IMR-90 (cell line): ENCODE data around the gene ALKAL2. TPM values are rescaled to one million over a fixed set of nuclear protein-coding genes. Genes with fewer than 3 reads are reported as not detected.

Experiments used
- ATAC-seq: fragments of 200-7000 bp; cut with Tn5 transposase; 2 replicates; pipeline ENCODE4 v1.9.1; 2020; ENCODE audit warnings: low read depth, mild to moderate bottlenecking, moderate library complexity
- BruUV-seq: library from RNA; stranded (reverse); fragments of 400-500 nt; replicated peaks from 2 replicates; lab custom pipeline; 2021; lab: Mats Ljungman, UMichigan
- CTCF ChIA-PET: fragments of 300-600 bp; formaldehyde crosslinking; extraction: SDS; loops from one replicate; lab custom pipeline; 2021; ENCODE audit warnings: antibody characterized with exemption; lab: Yijun Ruan, JAX
- POLR2A ChIA-PET: fragments of 300-600 bp; sonication (Branson Sonifier 250); formaldehyde crosslinking; loops from one replicate; lab custom pipeline; 2022; ENCODE audit warnings: antibody characterized with exemption; ENCODE audit not compliant: unreplicated experiment; lab: Charles Lee
- DNase-seq: peaks from one replicate; pipeline ENCODE4 v3.0.0; 2013
- H2AFZ ChIP-seq: replicated peaks from 2 replicates; pipeline ENCODE3; 2013; ENCODE audit warnings: low read length, mild to moderate bottlenecking; ENCODE audit not compliant: poor library complexity
- H2AK5ac ChIP-seq: 2 replicates; pipeline ENCODE4 v1.6.1; 2013; ENCODE audit warnings: low read depth, low read length, inconsistent platforms
- H2AK9ac ChIP-seq: replicated peaks from 2 replicates; pipeline ENCODE3; 2013; ENCODE audit warnings: mild to moderate bottlenecking, low read depth, low read length, moderate library complexity; ENCODE audit not compliant: poor library complexity
- H2BK120ac ChIP-seq: 2 replicates; pipeline ENCODE4 v1.6.1; 2013; ENCODE audit warnings: low read depth, low read length, inconsistent platforms
- H2BK15ac ChIP-seq: 3 replicates; pipeline ENCODE4 v1.6.1; 2013; ENCODE audit warnings: low read depth, low read length, inconsistent platforms
- H2BK20ac ChIP-seq: 2 replicates; pipeline ENCODE4 v1.6.1; 2013; ENCODE audit warnings: low read depth, mild to moderate bottlenecking, inconsistent platforms, low read length, moderate library complexity
- H2BK5ac ChIP-seq: 2 replicates; pipeline ENCODE4 v1.6.1; 2013; ENCODE audit warnings: mild to moderate bottlenecking, low read depth, low read length, inconsistent platforms; ENCODE audit not compliant: poor library complexity, severe bottlenecking
- H3K14ac ChIP-seq: replicated peaks from 2 replicates; pipeline ENCODE4 v1.6.1; 2013; ENCODE audit warnings: low read depth, low read length, inconsistent platforms
- H3K18ac ChIP-seq: 2 replicates; pipeline ENCODE4 v1.6.1; 2013; ENCODE audit warnings: low read depth, low read length, control low read depth
- H3K23ac ChIP-seq: 2 replicates; pipeline ENCODE4 v1.6.1; 2013; ENCODE audit warnings: low read depth, low read length, inconsistent platforms
- H3K27ac ChIP-seq: 2 replicates; pipeline ENCODE4 v1.5.1; 2013; ENCODE audit warnings: mild to moderate bottlenecking, control low read depth, low read length; ENCODE audit not compliant: insufficient read depth
- H3K27me3 ChIP-seq: 2 replicates; pipeline ENCODE4 v1.6.1; 2013; ENCODE audit warnings: low read length; ENCODE audit not compliant: control insufficient read depth, insufficient read depth
- H3K36me3 ChIP-seq: 2 replicates; pipeline ENCODE4 v1.6.1; 2013; ENCODE audit warnings: low read length, mixed read lengths; ENCODE audit not compliant: control insufficient read depth, insufficient read depth
- H3K4ac ChIP-seq: 2 replicates; pipeline ENCODE4 v1.6.1; 2013; ENCODE audit warnings: low read depth, low read length, inconsistent platforms
- H3K4me1 ChIP-seq: 2 replicates; pipeline ENCODE4 v1.6.1; 2013; ENCODE audit warnings: low read length, mixed read lengths; ENCODE audit not compliant: control insufficient read depth, insufficient read depth
- H3K4me2 ChIP-seq: 2 replicates; pipeline ENCODE4 v1.6.1; 2013; ENCODE audit warnings: low read depth, mild to moderate bottlenecking, control low read depth, low read length, moderate library complexity
- H3K4me3 ChIP-seq: 2 replicates; pipeline ENCODE4 v1.5.1; 2013; ENCODE audit warnings: low read depth, mild to moderate bottlenecking, control low read depth, low read length, moderate library complexity; ENCODE audit not compliant: insufficient read depth
- H3K56ac ChIP-seq: 2 replicates; pipeline ENCODE4 v1.6.1; 2013; ENCODE audit warnings: low read length, inconsistent platforms; ENCODE audit not compliant: insufficient read depth; ENCODE audit errors: extremely low read depth
- H3K79me1 ChIP-seq, 2 experiments: 2 replicates each; pipeline ENCODE4 v1.6.1; 2013; ENCODE audit warnings: low read length in 2 of 2, inconsistent platforms in 1 of 2, low read depth in 1 of 2
- H3K9ac ChIP-seq: 2 replicates; pipeline ENCODE4 v1.6.1; 2013; ENCODE audit warnings: low read depth, low read length, control low read depth
- H3K9me1 ChIP-seq: 2 replicates; pipeline ENCODE4 v1.6.1; 2013; ENCODE audit warnings: low read length, inconsistent platforms; ENCODE audit not compliant: insufficient read depth
- H3K9me3 ChIP-seq: 2 replicates; pipeline ENCODE4 v1.6.1; 2013; ENCODE audit warnings: low read length; ENCODE audit not compliant: control insufficient read depth, insufficient read depth
- H4K20me1 ChIP-seq: 2 replicates; pipeline ENCODE4 v1.6.1; 2013; ENCODE audit warnings: low read length, inconsistent platforms; ENCODE audit not compliant: insufficient read depth
- H4K5ac ChIP-seq: 2 replicates; pipeline ENCODE4 v1.6.1; 2013; ENCODE audit warnings: mild to moderate bottlenecking, low read depth, low read length, control low read depth
- H4K8ac ChIP-seq, 2 experiments: 2 replicates each; pipeline ENCODE4 v1.6.1; 2013; ENCODE audit warnings: low read depth in 2 of 2, low read length in 2 of 2, control low read depth in 1 of 2, inconsistent platforms in 1 of 2
- H4K91ac ChIP-seq: 2 replicates; pipeline ENCODE4 v1.6.1; 2013; ENCODE audit warnings: low read depth, low read length, inconsistent platforms; ENCODE audit not compliant: insufficient read depth
- BHLHE40 ChIP-seq: fragments of 150-350 bp; IDR thresholded peaks from 2 replicates; pipeline ENCODE4 v1.6.1; 2016; ENCODE audit warnings: mild to moderate bottlenecking, low read depth, low read length
- CEBPB ChIP-seq: IDR thresholded peaks from 2 replicates; pipeline ENCODE4 v1.6.1; 2012; ENCODE audit warnings: low read depth, low read length, improper control_type of control experiment
- CHD1 ChIP-seq: IDR thresholded peaks from 2 replicates; pipeline ENCODE4 v1.6.1; 2012; ENCODE audit warnings: low read depth, low read length, improper control_type of control experiment
- FOS ChIP-seq: fragments of 150-350 bp; IDR thresholded peaks from 2 replicates; pipeline ENCODE4 v1.6.1; 2016; ENCODE audit warnings: low read depth, low read length
- MAFK ChIP-seq: IDR thresholded peaks from 2 replicates; pipeline ENCODE4 v1.6.1; 2012; ENCODE audit warnings: low read depth, low read length, improper control_type of control experiment
- MAZ ChIP-seq: IDR thresholded peaks from 2 replicates; pipeline ENCODE4 v1.6.1; 2012; ENCODE audit warnings: low read depth, mild to moderate bottlenecking, low read length, improper control_type of control experiment, moderate library complexity, borderline replicate concordance
- MXI1 ChIP-seq: IDR thresholded peaks from 2 replicates; pipeline ENCODE4 v1.6.1; 2012; ENCODE audit warnings: low read depth, mild to moderate bottlenecking, low read length, moderate library complexity, borderline replicate concordance
- NFE2L2 ChIP-seq: fragments of 150-350 bp; IDR thresholded peaks from 2 replicates; pipeline ENCODE4 v1.6.1; 2016; ENCODE audit warnings: low read depth, mild to moderate bottlenecking, low read length
- POLR2A ChIP-seq: IDR thresholded peaks from 2 replicates; pipeline ENCODE4 v1.6.1; 2012; ENCODE audit warnings: mild to moderate bottlenecking, low read depth, low read length
- RAD21 ChIP-seq: IDR thresholded peaks from 2 replicates; pipeline ENCODE4 v1.6.1; 2012; ENCODE audit warnings: low read length, improper control_type of control experiment
- RCOR1 ChIP-seq: IDR thresholded peaks from 2 replicates; pipeline ENCODE4 v1.6.1; 2012; ENCODE audit warnings: mild to moderate bottlenecking, low read length, improper control_type of control experiment; ENCODE audit not compliant: insufficient replicate concordance
- RFX5 ChIP-seq: IDR thresholded peaks from 2 replicates; pipeline ENCODE4 v1.8.0; 2012; ENCODE audit warnings: low read depth, mild to moderate bottlenecking, low read length, moderate library complexity
- SMC3 ChIP-seq: fragments of 150-350 bp; IDR thresholded peaks from 2 replicates; pipeline ENCODE4 v1.6.1; 2016; ENCODE audit warnings: low read depth, mild to moderate bottlenecking, antibody characterized with exemption, low read length, moderate library complexity
- WGBS, 2 experiments: methylation state at CpG; one replicate each; pipeline versions ENCODE4 v1.1.5 to v1.1.7; 2013; ENCODE audit warnings: missing lambda C conversion rate in 2 of 2; ENCODE audit not compliant: insufficient read length in 1 of 2; ENCODE audit errors: extremely low coverage in 2 of 2; 5-methylcytosine and 5-hydroxymethylcytosine counted together
- dilution Hi-C: fragments of 300-500 bp; cut with HindIII; formaldehyde crosslinking; loops from one replicate; pipeline ENCODE4 v1.14.3; 2018; ENCODE audit warnings: low sequenced_read_pairs; ENCODE audit not compliant: unreplicated experiment
- in situ Hi-C: fragments of 300-500 bp; cut with MboI; formaldehyde crosslinking; loops from 3 replicates; pipeline ENCODE4 v1.14.3; 2019; ENCODE audit warnings: low sequenced_read_pairs, inconsistent platforms, mixed read lengths
- intact Hi-C: fragments of 100-400 bp; cut with micrococcal nuclease; formaldehyde crosslinking; loops from 2 replicates; pipeline ENCODE4 v1.10.0; 2022
- polyA plus RNA-seq, 3 experiments: library from polyadenylated mRNA; depleted of rRNA; stranded (reverse); fragments of >200 nt; gene quantifications; 2 replicates each; pipeline ENCODE4 v1.2.3, GENCODE V29; 2012; ENCODE audit warnings: low replicate concordance in 1 of 3
- total RNA-seq: library from RNA; depleted of rRNA; stranded (reverse); fragments of >200 nt; gene quantifications from 2 replicates; pipeline ENCODE4 v1.2.3, GENCODE V29; 2012
- TF ChIP-seq, protein P1 (sequence below): fragments of 150-350 bp; IDR thresholded peaks from 2 replicates; pipeline ENCODE4 v1.6.1; 2017; ENCODE audit warnings: mild to moderate bottlenecking, antibody characterized with exemption, low read length, low read depth
- TF ChIP-seq, protein P2 (sequence below): fragments of 150-350 bp; IDR thresholded peaks from 2 replicates; pipeline ENCODE4 v1.6.1; 2016; ENCODE audit warnings: low read depth, mild to moderate bottlenecking, low read length, moderate library complexity, borderline replicate concordance
- TF ChIP-seq, protein P3 (sequence below): conservative IDR thresholded peaks from 2 replicates; pipeline ENCODE4 v1.5.1; 2012; ENCODE audit warnings: mild to moderate bottlenecking, low read depth, low read length, improper control_type of control experiment

The ALKAL2 gene
- total and polyA plus RNA-seq, 2 of the 4 experiments (the other 2 are of a cell fraction), result not detected

DNA sequence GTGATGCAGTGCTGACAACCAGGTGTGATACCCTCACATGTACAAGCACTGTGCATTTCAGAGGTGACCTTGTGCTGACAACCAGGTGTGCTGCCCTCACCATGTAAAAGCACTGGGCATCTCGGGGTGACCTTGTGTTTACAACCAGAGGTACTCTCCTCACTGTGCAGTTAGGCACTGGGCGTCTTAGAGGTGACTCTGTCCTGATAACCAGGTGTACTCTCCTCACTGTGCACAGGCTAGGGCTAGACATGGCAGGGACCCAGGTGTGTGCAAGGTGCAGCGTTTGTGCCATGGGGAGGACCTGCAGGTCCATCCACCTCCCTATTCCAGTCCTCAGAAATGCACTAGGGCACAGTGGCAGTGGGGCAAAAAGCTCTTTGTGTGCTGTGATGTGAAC is 8.5 kb upstream of the ALKAL2 start:
- ATAC-seq (no peak), DNase-seq (no peak)
- H3K56ac ChIP-seq, result no peak overlapping the region
- no peak overlapping the region for H2BK5ac ChIP-seq
- no peak overlapping the region for H4K8ac ChIP-seq
- no peak overlapping the region for H4K5ac ChIP-seq
- H3K9ac ChIP-seq, result no peak overlapping the region
- H3K18ac ChIP-seq, result no peak overlapping the region
- no peak overlapping the region for H3K27ac ChIP-seq
- no peak overlapping the region for H2BK20ac ChIP-seq
- H3K27me3 ChIP-seq, result no peaks in the 10 kb centered on the region; the same call in 1 of the 2 replicates
- no peak overlapping the region for H3K4ac ChIP-seq
- no peaks in the 10 kb centered on the region for H3K9me3 ChIP-seq
- no peak overlapping the region for H2AK9ac ChIP-seq
- H4K91ac ChIP-seq, result no peak overlapping the region
- no peaks in the 10 kb centered on the region for H3K4me1 ChIP-seq
- no peak overlapping the region for H3K14ac ChIP-seq
- H2AK5ac ChIP-seq, result no peak overlapping the region
- intact Hi-C loops (no loop called here), in situ Hi-C loops (no loop called here), dilution Hi-C loops (no loop called here)
- H3K9me1 ChIP-seq, result no peaks in the 10 kb centered on the region
- BruUV-seq, result no TSS peak
- WGBS, 2 experiments, result 33% methylated on average over 1 of the region's 3 CpGs; no CpG with 5 or more reads in 1 of the 2 experiments
- H3K4me2 ChIP-seq, result no peak overlapping the region
- H3K23ac ChIP-seq, result no peak overlapping the region
- H3K4me3 ChIP-seq, result no peak overlapping the region
- H2BK15ac ChIP-seq, result no peak overlapping the region
- no peaks in the 10 kb centered on the region for H3K36me3 ChIP-seq
- H3K79me1 ChIP-seq, result no peaks in the 10 kb centered on the region
- H2BK120ac ChIP-seq, result no peak overlapping the region
- no peaks in the 10 kb centered on the region for H4K20me1 ChIP-seq
- ChIA-PET CTCF (no interaction called here), POLR2A (no interaction called here)
- TF ChIP-seq MXI1 (no peak), RFX5 (no peak), MAFK (no peak), MAZ (no peak), BHLHE40 (no peak), POLR2A (no peak), SMC3 (no peak), CEBPB (no peak), FOS (no peak), RAD21 (no peak), NFE2L2 (no peak), RCOR1 (no peak), CHD1 (no peak)
- TF ChIP-seq, protein P1, sequence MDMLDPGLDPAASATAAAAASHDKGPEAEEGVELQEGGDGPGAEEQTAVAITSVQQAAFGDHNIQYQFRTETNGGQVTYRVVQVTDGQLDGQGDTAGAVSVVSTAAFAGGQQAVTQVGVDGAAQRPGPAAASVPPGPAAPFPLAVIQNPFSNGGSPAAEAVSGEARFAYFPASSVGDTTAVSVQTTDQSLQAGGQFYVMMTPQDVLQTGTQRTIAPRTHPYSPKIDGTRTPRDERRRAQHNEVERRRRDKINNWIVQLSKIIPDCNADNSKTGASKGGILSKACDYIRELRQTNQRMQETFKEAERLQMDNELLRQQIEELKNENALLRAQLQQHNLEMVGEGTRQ, result no peak
- TF ChIP-seq, protein P2, sequence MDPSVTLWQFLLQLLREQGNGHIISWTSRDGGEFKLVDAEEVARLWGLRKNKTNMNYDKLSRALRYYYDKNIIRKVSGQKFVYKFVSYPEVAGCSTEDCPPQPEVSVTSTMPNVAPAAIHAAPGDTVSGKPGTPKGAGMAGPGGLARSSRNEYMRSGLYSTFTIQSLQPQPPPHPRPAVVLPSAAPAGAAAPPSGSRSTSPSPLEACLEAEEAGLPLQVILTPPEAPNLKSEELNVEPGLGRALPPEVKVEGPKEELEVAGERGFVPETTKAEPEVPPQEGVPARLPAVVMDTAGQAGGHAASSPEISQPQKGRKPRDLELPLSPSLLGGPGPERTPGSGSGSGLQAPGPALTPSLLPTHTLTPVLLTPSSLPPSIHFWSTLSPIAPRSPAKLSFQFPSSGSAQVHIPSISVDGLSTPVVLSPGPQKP, result no peak
- TF ChIP-seq, protein P3, sequence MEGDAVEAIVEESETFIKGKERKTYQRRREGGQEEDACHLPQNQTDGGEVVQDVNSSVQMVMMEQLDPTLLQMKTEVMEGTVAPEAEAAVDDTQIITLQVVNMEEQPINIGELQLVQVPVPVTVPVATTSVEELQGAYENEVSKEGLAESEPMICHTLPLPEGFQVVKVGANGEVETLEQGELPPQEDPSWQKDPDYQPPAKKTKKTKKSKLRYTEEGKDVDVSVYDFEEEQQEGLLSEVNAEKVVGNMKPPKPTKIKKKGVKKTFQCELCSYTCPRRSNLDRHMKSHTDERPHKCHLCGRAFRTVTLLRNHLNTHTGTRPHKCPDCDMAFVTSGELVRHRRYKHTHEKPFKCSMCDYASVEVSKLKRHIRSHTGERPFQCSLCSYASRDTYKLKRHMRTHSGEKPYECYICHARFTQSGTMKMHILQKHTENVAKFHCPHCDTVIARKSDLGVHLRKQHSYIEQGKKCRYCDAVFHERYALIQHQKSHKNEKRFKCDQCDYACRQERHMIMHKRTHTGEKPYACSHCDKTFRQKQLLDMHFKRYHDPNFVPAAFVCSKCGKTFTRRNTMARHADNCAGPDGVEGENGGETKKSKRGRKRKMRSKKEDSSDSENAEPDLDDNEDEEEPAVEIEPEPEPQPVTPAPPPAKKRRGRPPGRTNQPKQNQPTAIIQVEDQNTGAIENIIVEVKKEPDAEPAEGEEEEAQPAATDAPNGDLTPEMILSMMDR, result no peak
- H2AFZ ChIP-seq, result no peak overlapping the region
